ENCODE results near the gene WDR81.

WDR81 gene

DNA sequence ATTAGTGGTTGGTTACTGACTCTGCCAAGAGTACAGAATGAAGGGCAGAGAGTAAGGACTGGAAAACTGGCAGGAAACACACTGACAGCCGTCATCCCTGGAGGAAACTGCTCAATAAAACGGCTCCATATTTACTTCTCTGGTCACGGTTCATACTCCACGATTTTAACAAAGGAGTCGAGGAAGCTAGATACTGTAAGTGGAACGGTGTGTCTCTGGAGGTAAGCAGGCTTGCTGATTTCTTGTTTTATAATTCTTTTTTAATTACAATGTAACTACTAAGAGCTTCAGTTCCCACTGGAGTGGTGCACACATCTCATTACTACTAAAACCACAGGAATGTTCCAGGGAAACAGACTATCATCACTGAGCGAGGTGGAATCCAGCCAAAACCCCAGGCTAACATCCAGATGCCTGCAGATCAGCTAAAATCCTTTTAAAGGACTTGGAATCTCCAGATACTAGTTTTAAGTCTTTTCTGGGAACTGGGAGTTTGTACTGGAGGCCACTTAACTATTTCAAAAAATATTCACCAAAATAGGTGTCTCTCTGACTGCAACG lies 55.1 kb downstream of the WDR81 start:
- H3K4me1 ChIP-seq (ENCODE audit: low read depth, poor library complexity, severe bottlenecking) = no peaks in the 10 kb centered on the region
- no peak overlapping the region for H3K9ac ChIP-seq
- H3K4me3 ChIP-seq (IDR thresholded peaks at IDR 0.05; ENCODE audit: insufficient read depth, low read depth, low read length) = no peak overlapping the region
- TF ChIP-seq, protein P1, sequence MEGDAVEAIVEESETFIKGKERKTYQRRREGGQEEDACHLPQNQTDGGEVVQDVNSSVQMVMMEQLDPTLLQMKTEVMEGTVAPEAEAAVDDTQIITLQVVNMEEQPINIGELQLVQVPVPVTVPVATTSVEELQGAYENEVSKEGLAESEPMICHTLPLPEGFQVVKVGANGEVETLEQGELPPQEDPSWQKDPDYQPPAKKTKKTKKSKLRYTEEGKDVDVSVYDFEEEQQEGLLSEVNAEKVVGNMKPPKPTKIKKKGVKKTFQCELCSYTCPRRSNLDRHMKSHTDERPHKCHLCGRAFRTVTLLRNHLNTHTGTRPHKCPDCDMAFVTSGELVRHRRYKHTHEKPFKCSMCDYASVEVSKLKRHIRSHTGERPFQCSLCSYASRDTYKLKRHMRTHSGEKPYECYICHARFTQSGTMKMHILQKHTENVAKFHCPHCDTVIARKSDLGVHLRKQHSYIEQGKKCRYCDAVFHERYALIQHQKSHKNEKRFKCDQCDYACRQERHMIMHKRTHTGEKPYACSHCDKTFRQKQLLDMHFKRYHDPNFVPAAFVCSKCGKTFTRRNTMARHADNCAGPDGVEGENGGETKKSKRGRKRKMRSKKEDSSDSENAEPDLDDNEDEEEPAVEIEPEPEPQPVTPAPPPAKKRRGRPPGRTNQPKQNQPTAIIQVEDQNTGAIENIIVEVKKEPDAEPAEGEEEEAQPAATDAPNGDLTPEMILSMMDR (conservative IDR thresholded peaks at IDR 0.05; ENCODE audit: low read depth, low read length) = no peak
- H3K4me2 ChIP-seq = no peak overlapping the region
- H3K27ac ChIP-seq = no peak overlapping the region
- H3K79me2 ChIP-seq (ENCODE audit: insufficient read depth, low read depth) = no peaks in the 10 kb centered on the region
- no peak overlapping the region for H2AFZ ChIP-seq (ENCODE audit: low read depth)
- no peaks in the 10 kb centered on the region for H4K20me1 ChIP-seq (ENCODE audit: insufficient read depth)
- no peaks in the 10 kb centered on the region for H3K36me3 ChIP-seq (ENCODE audit: insufficient read depth)
- no peaks in the 10 kb centered on the region for H3K27me3 ChIP-seq (ENCODE audit: insufficient read depth, low read depth)

GRCh38 chr17:1782171-1782567 lies 57.7 kb downstream of the WDR81 start:
- Histone ChIP-seq H3K4me1 (ENCODE audit: low read depth, poor library complexity, severe bottlenecking) (no peaks in the 10 kb centered on the region), H3K79me2 (ENCODE audit: insufficient read depth, low read depth) (no peaks in the 10 kb centered on the region), H3K36me3 (ENCODE audit: insufficient read depth) (no peaks in the 10 kb centered on the region), H2AFZ (ENCODE audit: low read depth) (no peak overlapping the region), H3K4me3 (IDR thresholded peaks at IDR 0.05; ENCODE audit: insufficient read depth, low read depth, low read length) (no peak overlapping the region), H3K27ac (no peak overlapping the region), H3K9ac (no peak overlapping the region), H3K4me2 (no peak overlapping the region), H3K27me3 (ENCODE audit: insufficient read depth, low read depth) (no peaks in the 10 kb centered on the region), H4K20me1 (ENCODE audit: insufficient read depth) (no peaks in the 10 kb centered on the region)
- TF ChIP-seq, protein P1 (conservative IDR thresholded peaks at IDR 0.05; ENCODE audit: low read depth, low read length) = no peak

DNA sequence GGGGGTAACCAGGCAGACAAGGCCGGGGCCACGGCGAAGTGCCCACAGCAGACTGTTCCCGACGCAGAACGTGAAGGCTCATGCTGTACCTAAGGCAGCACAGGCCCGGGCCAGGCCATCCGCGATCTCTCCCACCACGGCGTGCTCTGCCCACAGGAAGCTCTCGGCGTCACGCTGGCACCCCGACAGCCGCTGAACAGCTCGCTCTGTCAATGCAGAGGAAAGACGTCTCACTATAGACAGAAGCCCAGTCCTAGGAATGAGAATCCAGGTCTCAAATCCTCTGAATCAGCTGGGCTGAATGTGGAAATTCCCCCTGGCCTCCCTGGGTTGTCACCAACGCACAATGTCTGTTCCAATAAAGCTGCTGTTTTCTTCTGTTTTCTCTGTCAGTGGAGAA lies 58.8 kb downstream of the WDR81 start:
- Histone ChIP-seq H3K4me2 (no peak overlapping the region), H3K27me3 (ENCODE audit: insufficient read depth, low read depth) (no peaks in the 10 kb centered on the region), H3K27ac (no peak overlapping the region), H3K9ac (no peak overlapping the region), H3K79me2 (ENCODE audit: insufficient read depth, low read depth) (no peaks in the 10 kb centered on the region), H3K4me1 (ENCODE audit: low read depth, poor library complexity, severe bottlenecking) (no peaks in the 10 kb centered on the region), H2AFZ (ENCODE audit: low read depth) (no peak overlapping the region), H4K20me1 (ENCODE audit: insufficient read depth) (no peaks in the 10 kb centered on the region), H3K36me3 (ENCODE audit: insufficient read depth) (no peaks in the 10 kb centered on the region), H3K4me3 (IDR thresholded peaks at IDR 0.05; ENCODE audit: insufficient read depth, low read depth, low read length) (no peak overlapping the region)
- TF ChIP-seq, protein P1 (conservative IDR thresholded peaks at IDR 0.05; ENCODE audit: low read depth, low read length) = no peak

GRCh38 chr17:1783834-1784611 lies 59.5 kb downstream of the WDR81 start:
- H3K27ac ChIP-seq = no peak overlapping the region
- TF ChIP-seq, protein P1 (conservative IDR thresholded peaks at IDR 0.05; ENCODE audit: low read depth, low read length) = peak; percentile 53; the same call in 1 of the 2 replicates
- no peak overlapping the region for H3K9ac ChIP-seq
- H3K4me3 ChIP-seq (IDR thresholded peaks at IDR 0.05; ENCODE audit: insufficient read depth, low read depth, low read length) = no peak overlapping the region
- no peaks in the 10 kb centered on the region for H3K27me3 ChIP-seq (ENCODE audit: insufficient read depth, low read depth)
- no peak overlapping the region for H3K4me2 ChIP-seq
- H3K36me3 ChIP-seq (ENCODE audit: insufficient read depth) = no peaks in the 10 kb centered on the region
- H3K79me2 ChIP-seq (ENCODE audit: insufficient read depth, low read depth) = no peaks in the 10 kb centered on the region
- no peaks in the 10 kb centered on the region for H3K4me1 ChIP-seq (ENCODE audit: low read depth, poor library complexity, severe bottlenecking)
- H4K20me1 ChIP-seq (ENCODE audit: insufficient read depth) = no peaks in the 10 kb centered on the region
- no peak overlapping the region for H2AFZ ChIP-seq (ENCODE audit: low read depth)
